Measurements from ENCODE around the gene ONECUT2. TPM values are rescaled to one million over a fixed set of nuclear protein-coding genes. Genes with fewer than 3 reads are reported as not detected.
"Not testable (repeated sequence)": the region's sequence is repeated elsewhere in the genome, so short reads cannot be mapped to it uniquely, and the experiment has no call there.

The ONECUT2 gene
- total RNA-seq, 1 experiment from 2014 or later = not detected

GRCh38 chr18:57469884-57470283, 34.7 kb downstream of the ONECUT2 start:
- Histone ChIP-seq H3K4me3 (no peak overlapping the region), H3K36me3 (no peaks in the 10 kb centered on the region), H3K9me3 (no peaks in the 10 kb centered on the region), H3K27me3 (no peaks in the 10 kb centered on the region)
- peak; percentile 11 for DNase-seq

GRCh38 chr18:57475408-57475807, 40.2 kb downstream of the ONECUT2 start:
- DNase-seq = no peak
- H3K36me3 ChIP-seq = no peaks in the 10 kb centered on the region
- H3K9me3 ChIP-seq = no peaks in the 10 kb centered on the region
- no peak overlapping the region for H3K4me3 ChIP-seq
- no peaks in the 10 kb centered on the region for H3K27me3 ChIP-seq

- DNase-seq = no peak
Measured at GRCh38 chr18:57475903-57476302, 40.7 kb downstream of the ONECUT2 start.

GRCh38 chr18:57480733-57481132, 45.6 kb downstream of the ONECUT2 start:
- no peak for DNase-seq
- no peak overlapping the region for H3K4me3 ChIP-seq
- no peaks in the 10 kb centered on the region for H3K9me3 ChIP-seq
- no peaks in the 10 kb centered on the region for H3K36me3 ChIP-seq
- no peaks in the 10 kb centered on the region; the same call in 1 of the 2 replicates for H3K27me3 ChIP-seq

More at GRCh38 chr18:57475903-57476302, 40.7 kb downstream of the ONECUT2 start:
- Histone ChIP-seq H3K36me3 (no peaks in the 10 kb centered on the region), H3K9me3 (no peaks in the 10 kb centered on the region), H3K27me3 (no peaks in the 10 kb centered on the region), H3K4me3 (no peak overlapping the region)

- Histone ChIP-seq H3K9me3 (no peaks in the 10 kb centered on the region), H3K27me3 (no peaks in the 10 kb centered on the region), H3K36me3 (no peaks in the 10 kb centered on the region), H3K4me3 (no peak overlapping the region)
- no peak for DNase-seq
Measured at GRCh38 chr18:57497372-57498294, 62.5 kb downstream of the ONECUT2 start.

- no peaks in the 10 kb centered on the region for H3K9me3 ChIP-seq
- H3K4me3 ChIP-seq = no peak overlapping the region
- no peaks in the 10 kb centered on the region for H3K27me3 ChIP-seq
- no peaks in the 10 kb centered on the region for H3K36me3 ChIP-seq
- no peak for DNase-seq
Measured at GRCh38 chr18:57498682-57499256, 63.6 kb downstream of the ONECUT2 start.

GRCh38 chr18:57502624-57503023, 67.5 kb downstream of the ONECUT2 start:
- Histone ChIP-seq H3K9me3 (no peaks in the 10 kb centered on the region), H3K36me3 (no peaks in the 10 kb centered on the region), H3K27me3 (no peaks in the 10 kb centered on the region), H3K4me3 (no peak overlapping the region)
- no peak for DNase-seq

GRCh38 chr18:57505231-57505630, 70.1 kb downstream of the ONECUT2 start:
- no peak for DNase-seq
- Histone ChIP-seq H3K9me3 (no peaks in the 10 kb centered on the region), H3K36me3 (no peaks in the 10 kb centered on the region), H3K27me3 (no peaks in the 10 kb centered on the region), H3K4me3 (no peak overlapping the region)

- Histone ChIP-seq H3K27me3 (0 out of 2 replicates have a peak, but pooled peaks cover 3% of the 10 kb centered on the region), H3K9me3 (no peaks in the 10 kb centered on the region), H3K36me3 (no peaks in the 10 kb centered on the region), H3K4me3 (no peak overlapping the region)
- no peak for DNase-seq
Measured at GRCh38 chr18:57516056-57516455, 80.9 kb downstream of the ONECUT2 start.

GRCh38 chr18:57518533-57518932, 83.4 kb downstream of the ONECUT2 start:
- 0 out of 2 replicates have a peak, but pooled peaks cover 3% of the 10 kb centered on the region for H3K27me3 ChIP-seq
- H3K4me3 ChIP-seq = no peak overlapping the region
- H3K9me3 ChIP-seq = no peaks in the 10 kb centered on the region
- H3K36me3 ChIP-seq = no peaks in the 10 kb centered on the region
- DNase-seq = no peak

GRCh38 chr18:57519668-57520424, 84.7 kb downstream of the ONECUT2 start:
- Histone ChIP-seq H3K27me3 (0 out of 2 replicates have a peak, but pooled peaks cover 3% of the 10 kb centered on the region), H3K9me3 (no peaks in the 10 kb centered on the region), H3K4me3 (no peak overlapping the region), H3K36me3 (no peaks in the 10 kb centered on the region)
- peak; percentile 5 for DNase-seq

- DNase-seq, H3K4me3 ChIP-seq: not testable (repeated sequence)
Measured at GRCh38 chr18:57522348-57522747, 87.2 kb downstream of the ONECUT2 start.

GRCh38 chr18:57523171-57523956, 88.2 kb downstream of the ONECUT2 start:
- no peak overlapping the region for H3K4me3 ChIP-seq
- H3K9me3 ChIP-seq = no peaks in the 10 kb centered on the region
- 0 out of 2 replicates have a peak, but pooled peaks cover 3% of the 10 kb centered on the region for H3K27me3 ChIP-seq
- no peaks in the 10 kb centered on the region for H3K36me3 ChIP-seq
- DNase-seq = no peak

More at GRCh38 chr18:57522348-57522747, 87.2 kb downstream of the ONECUT2 start:
- not testable (repeated sequence) for H3K27me3 ChIP-seq, H3K9me3 ChIP-seq, H3K36me3 ChIP-seq

GRCh38 chr18:57527556-57528229, 92.5 kb downstream of the ONECUT2 start:
- no peak overlapping the region for H3K4me3 ChIP-seq
- H3K27me3 ChIP-seq = no peaks in the 10 kb centered on the region
- H3K9me3 ChIP-seq = no peaks in the 10 kb centered on the region
- DNase-seq = no peak
- no peaks in the 10 kb centered on the region for H3K36me3 ChIP-seq

GRCh38 chr18:57529151-57529550, 94.0 kb downstream of the ONECUT2 start:
- Histone ChIP-seq H3K27me3 (no peaks in the 10 kb centered on the region), H3K4me3 (no peak overlapping the region), H3K9me3 (no peaks in the 10 kb centered on the region), H3K36me3 (no peaks in the 10 kb centered on the region)
- DNase-seq = no peak
